BLaER1 (cell line): ENCODE measurements around the gene GATA3.

ENCODE experiments used
- H3K27ac ChIP-seq: shearing (Covaris generic); formaldehyde crosslinking; 2 replicates; pipeline ENCODE4 v1.8.1; 2022
- H3K27me3 ChIP-seq: shearing (Covaris generic); formaldehyde crosslinking; 2 replicates; pipeline ENCODE4 v1.8.1; 2022
- H3K36me3 ChIP-seq: shearing (Covaris generic); formaldehyde crosslinking; 2 replicates; pipeline ENCODE4 v1.8.1; 2022
- H3K4me1 ChIP-seq: shearing (Covaris generic); formaldehyde crosslinking; 2 replicates; pipeline ENCODE4 v1.8.1; 2022
- H3K4me2 ChIP-seq: shearing (Covaris generic); formaldehyde crosslinking; 2 replicates; pipeline ENCODE4 v1.8.1; 2022
- H3K4me3 ChIP-seq: shearing (Covaris generic); formaldehyde crosslinking; 2 replicates; pipeline ENCODE4 v1.8.1; 2022
- H3K9ac ChIP-seq: shearing (Covaris generic); formaldehyde crosslinking; 2 replicates; pipeline ENCODE4 v1.8.1; 2022
- H3K9me3 ChIP-seq: shearing (Covaris generic); formaldehyde crosslinking; 2 replicates; pipeline ENCODE4 v1.8.1; 2022
- H4K20me1 ChIP-seq: shearing (Covaris generic); formaldehyde crosslinking; 2 replicates; pipeline ENCODE4 v1.8.1; 2022
- Cebpa-rat ChIP-seq: shearing (Covaris generic); IDR thresholded peaks from 2 replicates; pipeline ENCODE4 v1.8.1; 2022

Gene GATA3

GRCh38 chr10:8054494-8055407, at the start of gene GATA3:
Gene GATA3, plus strand, starts transcription at chr10:8054688. Its CDS starts 968 bp downstream, at chr10:8055656.
- H3K27me3 ChIP-seq, result peaks cover 100% of the 10 kb centered on the region
- H3K9ac ChIP-seq, result no peak within 1 kb of the TSS
- no peak within 1 kb of the TSS for H3K27ac ChIP-seq
- H3K4me3 ChIP-seq, result peak within 1 kb of the TSS; percentile 62
- TF ChIP-seq Cebpa-rat, result no peak
- peak within 1 kb of the TSS; percentile 89 for H3K4me2 ChIP-seq
- H3K4me1 ChIP-seq, result peaks cover 30% of the 10 kb centered on the region
- peaks cover 14% of the 10 kb centered on the region; the same call in 1 of the 2 replicates for H3K9me3 ChIP-seq
- H3K36me3 ChIP-seq, result no peaks in the 10 kb centered on the region
- peaks cover 60% of the 10 kb centered on the region for H4K20me1 ChIP-seq

- TF ChIP-seq Cebpa-rat, result no peak
- Histone ChIP-seq H3K36me3 (peaks cover 53% of the 10 kb centered on the region), H3K27ac (no peak overlapping the region), H3K9me3 (peaks cover 23% of the 10 kb centered on the region), H3K4me1 (peaks cover 9% of the 10 kb centered on the region), H3K27me3 (no peaks in the 10 kb centered on the region), H3K4me2 (peak overlapping the region; percentile 28), H3K9ac (no peak overlapping the region), H4K20me1 (no peaks in the 10 kb centered on the region), H3K4me3 (no peak overlapping the region)
Observed at GRCh38 chr10:8006274-8006999, 48.1 kb upstream of the GATA3 start.

GRCh38 chr10:8009031-8009430, 45.5 kb upstream of the GATA3 start:
- TF ChIP-seq Cebpa-rat, result no peak
- peaks cover 67% of the 10 kb centered on the region for H3K36me3 ChIP-seq
- H3K9ac ChIP-seq, result no peak overlapping the region
- no peaks in the 10 kb centered on the region for H3K27me3 ChIP-seq
- no peak overlapping the region for H3K4me3 ChIP-seq
- H3K4me1 ChIP-seq, result peaks cover 9% of the 10 kb centered on the region
- no peak overlapping the region for H3K27ac ChIP-seq
- H3K9me3 ChIP-seq, result peaks cover 17% of the 10 kb centered on the region
- H3K4me2 ChIP-seq, result no peak overlapping the region
- H4K20me1 ChIP-seq, result no peaks in the 10 kb centered on the region

- Histone ChIP-seq H4K20me1 (no peaks in the 10 kb centered on the region), H3K4me1 (no peaks in the 10 kb centered on the region), H3K4me2 (no peak overlapping the region), H3K4me3 (no peak overlapping the region), H3K9me3 (no peaks in the 10 kb centered on the region), H3K9ac (no peak overlapping the region), H3K36me3 (peaks cover 64% of the 10 kb centered on the region), H3K27ac (no peak overlapping the region), H3K27me3 (no peaks in the 10 kb centered on the region)
- TF ChIP-seq Cebpa-rat, result no peak
Observed at GRCh38 chr10:8013006-8013405, 41.5 kb upstream of the GATA3 start.

- Histone ChIP-seq H3K9ac (no peak overlapping the region), H3K27ac (no peak overlapping the region), H3K36me3 (peaks cover 58% of the 10 kb centered on the region), H3K27me3 (no peaks in the 10 kb centered on the region), H3K4me3 (no peak overlapping the region), H3K4me1 (no peaks in the 10 kb centered on the region), H3K9me3 (no peaks in the 10 kb centered on the region), H4K20me1 (no peaks in the 10 kb centered on the region), H3K4me2 (no peak overlapping the region)
- no peak for TF ChIP-seq Cebpa-rat
Observed at GRCh38 chr10:8013619-8014018, 40.9 kb upstream of the GATA3 start.

- H3K36me3 ChIP-seq, result peaks cover 48% of the 10 kb centered on the region
- H3K4me1 ChIP-seq, result no peaks in the 10 kb centered on the region
- no peak overlapping the region for H3K9ac ChIP-seq
- no peaks in the 10 kb centered on the region for H3K9me3 ChIP-seq
- no peak overlapping the region for H3K27ac ChIP-seq
- H4K20me1 ChIP-seq, result no peaks in the 10 kb centered on the region
- H3K27me3 ChIP-seq, result no peaks in the 10 kb centered on the region
- TF ChIP-seq Cebpa-rat, result no peak
- H3K4me2 ChIP-seq, result no peak overlapping the region
- H3K4me3 ChIP-seq, result no peak overlapping the region
Observed at GRCh38 chr10:8014649-8015048, 39.8 kb upstream of the GATA3 start.

- Histone ChIP-seq H3K9ac (no peak overlapping the region), H3K36me3 (peaks cover 22% of the 10 kb centered on the region), H3K27me3 (no peaks in the 10 kb centered on the region), H3K27ac (no peak overlapping the region), H4K20me1 (no peaks in the 10 kb centered on the region), H3K4me3 (no peak overlapping the region), H3K4me2 (no peak overlapping the region), H3K4me1 (no peaks in the 10 kb centered on the region), H3K9me3 (no peaks in the 10 kb centered on the region)
- no peak for TF ChIP-seq Cebpa-rat
Observed at GRCh38 chr10:8017277-8017676, 37.2 kb upstream of the GATA3 start.

- H3K9me3 ChIP-seq, result no peaks in the 10 kb centered on the region
- no peaks in the 10 kb centered on the region for H4K20me1 ChIP-seq
- H3K4me1 ChIP-seq, result no peaks in the 10 kb centered on the region
- no peak overlapping the region for H3K9ac ChIP-seq
- H3K36me3 ChIP-seq, result no peaks in the 10 kb centered on the region
- no peak for TF ChIP-seq Cebpa-rat
- no peaks in the 10 kb centered on the region for H3K27me3 ChIP-seq
- no peak overlapping the region for H3K4me2 ChIP-seq
- H3K4me3 ChIP-seq, result no peak overlapping the region
- no peak overlapping the region for H3K27ac ChIP-seq
Observed at GRCh38 chr10:8023321-8023720, 31.2 kb upstream of the GATA3 start.

GRCh38 chr10:8023851-8024250, 30.6 kb upstream of the GATA3 start:
- no peaks in the 10 kb centered on the region for H4K20me1 ChIP-seq
- no peak overlapping the region for H3K4me3 ChIP-seq
- no peaks in the 10 kb centered on the region for H3K9me3 ChIP-seq
- no peak for TF ChIP-seq Cebpa-rat
- H3K27ac ChIP-seq, result no peak overlapping the region
- H3K36me3 ChIP-seq, result no peaks in the 10 kb centered on the region
- H3K4me1 ChIP-seq, result no peaks in the 10 kb centered on the region
- H3K9ac ChIP-seq, result no peak overlapping the region
- no peaks in the 10 kb centered on the region for H3K27me3 ChIP-seq
- H3K4me2 ChIP-seq, result no peak overlapping the region
